Measurements from ENCODE around the gene NOS3.

GRCh38 chr7:150945171-150945852 is 45.5 kb upstream of the NOS3 start:
- TF ChIP-seq CTCF (IDR thresholded peaks at IDR 0.05) (no peak), POLR2AphosphoS5 (IDR thresholded peaks at IDR 0.05) (no peak), POLR2A (IDR thresholded peaks at IDR 0.05) (no peak)
